ENCODE measurements around the gene TREML2.

GRCh38 chr6:41226752-41227151 lies 25.8 kb upstream of the TREML2 start:
- TF ChIP-seq CTCF (IDR thresholded peaks at IDR 0.05): no peak
- no peak for TF ChIP-seq POLR2A (IDR thresholded peaks at IDR 0.05)
